ENCODE measurements around the gene NPTX2. TPM values are rescaled to one million over a fixed set of nuclear protein-coding genes. Genes with fewer than 3 reads are reported as not detected.

Gene NPTX2
- total RNA-seq, 4 donors from 2014 or later, result 22.4 to 52.5 (median 30.1) TPM

- peaks cover 0 to 5% (median 0%) of the 10 kb centered on the region in 4 donors for H3K9me3 ChIP-seq
- no peaks in the 10 kb centered on the region for H3K4me1 ChIP-seq
- H3K4me3 ChIP-seq, result no peak overlapping the region
Observed at GRCh38 chr7:98584830-98585229, 32.3 kb upstream of the NPTX2 start.

GRCh38 chr7:98591926-98592325 is 25.2 kb upstream of the NPTX2 start:
- peaks cover 0 to 5% (median 0%) of the 10 kb centered on the region in 4 donors for H3K9me3 ChIP-seq
- H3K36me3 ChIP-seq, result no peaks in the 10 kb centered on the region
- no peak for TF ChIP-seq POLR2AphosphoS5 (IDR thresholded peaks at IDR 0.05)
- TF ChIP-seq EP300 (IDR thresholded peaks at IDR 0.05), result no peak
- TF ChIP-seq POLR2A (IDR thresholded peaks at IDR 0.05; ENCODE audit: low read depth), result no peak
- no peaks in the 10 kb centered on the region for H3K4me1 ChIP-seq
- WGBS, result 79% methylated on average over 7 of the region's 7 CpGs
- H3K4me3 ChIP-seq, result no peak overlapping the region
- DNase-seq (ENCODE audit: extremely low spot score), result no peak
- no peak overlapping the region for H3K27ac ChIP-seq (replicated peaks in 1 of 4)
- intact Hi-C loops (cut with DNase I), result no loop called here
- H3K27me3 ChIP-seq, result peaks cover 0 to 17% (median 0%) of the 10 kb centered on the region in 4 donors

More at GRCh38 chr7:98584830-98585229, 32.3 kb upstream of the NPTX2 start:
- Histone ChIP-seq H3K27me3 (peaks cover 0 to 3% (median 0%) of the 10 kb centered on the region in 4 donors), H3K36me3 (no peaks in the 10 kb centered on the region), H3K27ac (replicated peaks in 1 of 4) (no peak overlapping the region)
- no peak for TF ChIP-seq EP300 (IDR thresholded peaks at IDR 0.05)
- TF ChIP-seq POLR2AphosphoS5 (IDR thresholded peaks at IDR 0.05), result no peak
- no peak for TF ChIP-seq CTCF (IDR thresholded peaks at IDR 0.05)
- TF ChIP-seq POLR2A (IDR thresholded peaks at IDR 0.05; ENCODE audit: low read depth), result no peak
- intact Hi-C loops (cut with DNase I), result no loop called here
- DNase-seq (ENCODE audit: extremely low spot score), result no peak

GRCh38 chr7:98594348-98594747 is 22.7 kb upstream of the NPTX2 start:
- intact Hi-C loops (cut with DNase I), result no loop called here
- TF ChIP-seq POLR2A (IDR thresholded peaks at IDR 0.05; ENCODE audit: low read depth), result no peak
- TF ChIP-seq POLR2AphosphoS5 (IDR thresholded peaks at IDR 0.05), result no peak
- TF ChIP-seq EP300 (IDR thresholded peaks at IDR 0.05), result no peak
- no peak for TF ChIP-seq CTCF (IDR thresholded peaks at IDR 0.05)
- H3K36me3 ChIP-seq, result no peaks in the 10 kb centered on the region
- H3K4me1 ChIP-seq, result no peaks in the 10 kb centered on the region
- no peak overlapping the region for H3K27ac ChIP-seq (replicated peaks in 1 of 4)
- H3K27me3 ChIP-seq, result peaks cover 0 to 17% (median 0%) of the 10 kb centered on the region in 4 donors
- H3K9me3 ChIP-seq, result no peaks in the 10 kb centered on the region
- H3K4me3 ChIP-seq, result no peak overlapping the region
- no peak for DNase-seq (ENCODE audit: extremely low spot score)
- 82% methylated on average over 4 of the region's 4 CpGs for WGBS

GRCh38 chr7:98594787-98595186 is 22.3 kb upstream of the NPTX2 start:
- no peak overlapping the region for H3K4me3 ChIP-seq
- no peaks in the 10 kb centered on the region for H3K9me3 ChIP-seq
- no peaks in the 10 kb centered on the region for H3K4me1 ChIP-seq
- peaks cover 0 to 14% (median 0%) of the 10 kb centered on the region in 4 donors for H3K27me3 ChIP-seq
- H3K27ac ChIP-seq (replicated peaks in 1 of 4), result no peak overlapping the region
- TF ChIP-seq CTCF (IDR thresholded peaks at IDR 0.05), result no peak
- TF ChIP-seq EP300 (IDR thresholded peaks at IDR 0.05), result no peak
- no peak for TF ChIP-seq POLR2AphosphoS5 (IDR thresholded peaks at IDR 0.05)
- TF ChIP-seq POLR2A (IDR thresholded peaks at IDR 0.05; ENCODE audit: low read depth), result no peak
- intact Hi-C loops (cut with DNase I), result no loop called here
- DNase-seq (ENCODE audit: extremely low spot score), result no peak
- WGBS, result 62% methylated on average over 5 of the region's 5 CpGs
- no peaks in the 10 kb centered on the region for H3K36me3 ChIP-seq

- TF ChIP-seq POLR2A (IDR thresholded peaks at IDR 0.05; ENCODE audit: low read depth) (no peak), EP300 (IDR thresholded peaks at IDR 0.05) (no peak), CTCF (IDR thresholded peaks at IDR 0.05) (no peak), POLR2AphosphoS5 (IDR thresholded peaks at IDR 0.05) (no peak)
- intact Hi-C loops (cut with DNase I), result no loop called here
- no peak for DNase-seq (ENCODE audit: extremely low spot score)
- no peak overlapping the region for H3K27ac ChIP-seq (replicated peaks in 1 of 4)
- H3K4me3 ChIP-seq, result no peak overlapping the region
- peaks cover 0 to 13% (median 0%) of the 10 kb centered on the region in 4 donors for H3K27me3 ChIP-seq
- 79% methylated on average over 6 of the region's 6 CpGs for WGBS
- no peaks in the 10 kb centered on the region for H3K36me3 ChIP-seq
- H3K9me3 ChIP-seq, result no peaks in the 10 kb centered on the region
- no peaks in the 10 kb centered on the region for H3K4me1 ChIP-seq
Observed at GRCh38 chr7:98598846-98599615, 18.1 kb upstream of the NPTX2 start.
